RWPE2 (cell line): ENCODE results near the gene PDYN.
A peak's percentile ranks its signal among the peaks of the same experiment; 100 is the strongest.
"Not testable (repeated sequence)": the region's sequence is repeated elsewhere in the genome, so short reads cannot be mapped to it uniquely, and the experiment has no call there.

Experiments used
- ATAC-seq: fragments of 200-7000 bp; cut with Tn5 transposase; 3 replicates; pipeline ENCODE4 v1.9.1; 2021; ENCODE audit warnings: low read depth
- DNase-seq: peaks from one replicate; pipeline ENCODE4 v3.0.0-alpha.2; 2020; ENCODE audit warnings: low spot score
- H3K27ac ChIP-seq: fragments of 450-650 bp; 2 replicates; pipeline ENCODE4 v1.5.1; 2017; ENCODE audit warnings: mild to moderate bottlenecking; ENCODE audit not compliant: poor library complexity, severe bottlenecking
- H3K27me3 ChIP-seq: fragments of 250-450 bp; sonication (Bioruptor Pico); 2 replicates; pipeline ENCODE4 v1.5.1; 2021; ENCODE audit warnings: mild to moderate bottlenecking, moderate library complexity; ENCODE audit not compliant: insufficient read depth, poor library complexity, severe bottlenecking
- H3K36me3 ChIP-seq: fragments of 250-450 bp; sonication (Bioruptor Pico); 2 replicates; pipeline ENCODE4 v1.5.1; 2020; ENCODE audit warnings: low read depth, mild to moderate bottlenecking, moderate library complexity
- H3K4me1 ChIP-seq: fragments of 250-450 bp; sonication (Bioruptor Pico); 2 replicates; pipeline ENCODE4 v1.5.1; 2021; ENCODE audit warnings: mild to moderate bottlenecking, moderate library complexity; ENCODE audit not compliant: insufficient read depth, poor library complexity, severe bottlenecking
- H3K4me3 ChIP-seq: fragments of 250-450 bp; sonication (Bioruptor Pico); 2 replicates; pipeline ENCODE4 v1.5.1; 2021; ENCODE audit warnings: mild to moderate bottlenecking, moderate library complexity; ENCODE audit not compliant: severe bottlenecking
- H3K9me3 ChIP-seq: fragments of 250-450 bp; sonication (Bioruptor Pico); 2 replicates; pipeline ENCODE4 v1.5.1; 2021; ENCODE audit warnings: mild to moderate bottlenecking, moderate library complexity; ENCODE audit not compliant: severe bottlenecking
- CTCF ChIP-seq: fragments of 450-650 bp; IDR thresholded peaks from one replicate; pipeline ENCODE4 v1.5.1; 2017; ENCODE audit warnings: mild to moderate bottlenecking, moderate library complexity; ENCODE audit not compliant: poor library complexity, severe bottlenecking

Gene PDYN

GRCh38 chr20:1993986-1994385, at the start of gene PDYN:
Gene PDYN, minus strand, starts transcription at chr20:1994058. Its CDS starts 10,974 bp downstream, at chr20:1983084.
- H3K4me1 ChIP-seq, result no peaks in the 10 kb centered on the region
- no peak within 1 kb of the TSS for H3K27ac ChIP-seq
- TF ChIP-seq CTCF, result no peak
- peaks cover 84% of the 10 kb centered on the region for H3K27me3 ChIP-seq
- ATAC-seq, result no peak
- no peaks in the 10 kb centered on the region for H3K36me3 ChIP-seq
- no peak within 1 kb of the TSS for H3K4me3 ChIP-seq
- no peaks in the 10 kb centered on the region for H3K9me3 ChIP-seq
- no peak for DNase-seq

DNA sequence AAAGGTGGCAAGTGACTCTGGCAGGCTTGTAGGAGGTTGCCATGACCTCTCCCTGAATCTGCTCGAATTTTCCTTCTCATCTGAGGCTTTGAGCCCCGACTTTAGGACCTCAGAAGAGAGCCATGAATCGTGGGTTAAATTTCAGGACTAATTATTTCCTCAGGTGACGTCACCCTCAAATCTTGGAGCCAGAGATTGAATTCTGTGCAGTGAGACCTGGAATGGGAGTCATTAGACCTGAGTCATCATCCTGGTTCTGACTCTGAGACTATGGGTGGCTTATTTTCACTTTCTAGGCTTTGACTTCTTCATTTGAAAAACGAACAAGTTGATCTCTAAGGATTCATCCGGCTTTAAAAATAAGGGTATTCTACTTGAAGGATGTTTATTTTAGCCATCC, 48.5 kb upstream of the PDYN start:
- Histone ChIP-seq H3K4me3 (no peak overlapping the region), H3K9me3 (no peaks in the 10 kb centered on the region), H3K27me3 (peaks cover 10% of the 10 kb centered on the region), H3K4me1 (no peaks in the 10 kb centered on the region), H3K36me3 (no peaks in the 10 kb centered on the region), H3K27ac (no peak overlapping the region)
- TF ChIP-seq CTCF, result no peak
- ATAC-seq (peak; percentile 88), DNase-seq (no peak)

DNA sequence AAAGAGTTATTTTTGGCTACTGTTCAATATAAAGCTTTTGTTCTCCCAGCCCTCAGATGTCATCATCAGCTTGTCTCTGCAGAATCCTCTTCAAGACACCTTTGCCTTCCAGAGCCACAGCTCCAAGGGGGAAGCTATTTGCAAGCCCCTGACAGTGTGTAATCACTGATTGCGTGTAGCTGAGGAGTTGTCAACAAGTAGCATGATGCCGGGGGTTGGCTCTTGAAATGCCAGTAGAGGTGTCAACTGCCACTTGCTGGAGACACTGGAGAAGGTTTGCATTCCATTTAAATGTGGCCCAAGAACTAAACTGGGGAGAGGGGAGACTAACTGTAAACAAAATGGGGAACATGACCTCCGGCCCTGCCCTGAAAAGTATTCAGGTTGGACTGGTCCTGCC, 44.3 kb upstream of the PDYN start:
- no peak overlapping the region for H3K4me3 ChIP-seq
- H3K27me3 ChIP-seq, result peaks cover 20% of the 10 kb centered on the region
- DNase-seq, result no peak
- H3K27ac ChIP-seq, result no peak overlapping the region
- H3K9me3 ChIP-seq, result no peaks in the 10 kb centered on the region
- ATAC-seq, result no peak
- H3K4me1 ChIP-seq, result no peaks in the 10 kb centered on the region
- H3K36me3 ChIP-seq, result no peaks in the 10 kb centered on the region
- TF ChIP-seq CTCF, result no peak

GRCh38 chr20:2037296-2037914, 43.5 kb upstream of the PDYN start:
- Histone ChIP-seq H3K4me1 (no peaks in the 10 kb centered on the region), H3K27ac (no peak overlapping the region), H3K9me3 (no peaks in the 10 kb centered on the region), H3K36me3 (no peaks in the 10 kb centered on the region), H3K27me3 (peaks cover 20% of the 10 kb centered on the region), H3K4me3 (no peak overlapping the region)
- TF ChIP-seq CTCF, result no peak
- DNase-seq (no peak), ATAC-seq (no peak)

DNA sequence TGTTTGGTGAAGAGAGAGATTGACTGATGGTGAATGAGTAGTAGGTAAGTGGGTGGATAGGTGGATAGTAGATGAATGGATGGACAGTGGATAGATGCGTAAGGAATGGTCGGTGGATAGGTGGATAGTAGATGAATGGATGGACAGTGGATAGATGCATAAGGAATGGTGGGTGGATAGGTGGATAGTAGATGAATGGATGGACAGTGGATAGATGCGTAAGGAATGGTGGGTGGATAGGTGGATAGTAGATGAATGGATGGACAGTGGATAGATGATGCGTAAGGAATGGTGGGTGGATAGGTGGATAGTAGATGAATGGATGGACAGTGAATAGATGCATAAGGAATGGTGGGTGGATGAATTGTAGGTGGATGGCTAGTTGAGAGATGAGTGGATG, 42.5 kb upstream of the PDYN start:
- not testable (repeated sequence) for H3K4me3 ChIP-seq, H3K27ac ChIP-seq, H3K4me1 ChIP-seq, H3K36me3 ChIP-seq, H3K9me3 ChIP-seq, ATAC-seq, DNase-seq
- peaks cover 20% of the 10 kb centered on the region for H3K27me3 ChIP-seq
